ENCODE data around the gene SYVN1.

The SYVN1 gene

DNA sequence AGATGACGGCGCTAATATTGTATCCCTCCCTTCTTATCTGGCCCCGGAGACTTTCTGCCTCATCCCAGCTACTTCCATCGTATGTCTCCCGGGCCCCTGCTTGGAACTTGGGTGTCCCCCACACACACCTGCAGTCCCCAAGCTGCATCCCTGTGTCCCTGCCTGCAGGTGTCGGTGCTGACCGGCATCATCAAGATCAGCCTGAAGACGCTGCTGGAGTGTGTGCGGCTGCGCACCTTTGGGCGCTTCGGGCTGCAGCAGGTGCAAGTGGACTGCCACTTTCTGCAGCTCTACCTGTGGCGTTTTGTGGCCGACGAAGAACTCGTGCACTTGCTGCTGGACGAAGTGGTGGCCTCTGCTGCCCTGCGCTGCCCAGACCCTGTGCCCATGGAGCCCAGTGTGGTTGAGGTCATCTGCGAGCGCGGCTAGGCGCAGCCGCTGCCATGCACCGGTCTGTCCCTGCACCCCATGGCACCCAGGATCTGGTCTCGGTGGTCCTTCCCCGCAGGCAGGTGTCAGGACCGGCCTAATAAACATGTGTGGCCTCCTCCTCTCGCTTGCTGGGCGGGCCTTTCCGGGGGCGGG lies 23.1 kb downstream of the SYVN1 start:
- no peak for DNase-seq

- DNase-seq, result peak; percentile 91
Measured at GRCh38 chr11:65110354-65110861, 23.9 kb downstream of the SYVN1 start.

DNA sequence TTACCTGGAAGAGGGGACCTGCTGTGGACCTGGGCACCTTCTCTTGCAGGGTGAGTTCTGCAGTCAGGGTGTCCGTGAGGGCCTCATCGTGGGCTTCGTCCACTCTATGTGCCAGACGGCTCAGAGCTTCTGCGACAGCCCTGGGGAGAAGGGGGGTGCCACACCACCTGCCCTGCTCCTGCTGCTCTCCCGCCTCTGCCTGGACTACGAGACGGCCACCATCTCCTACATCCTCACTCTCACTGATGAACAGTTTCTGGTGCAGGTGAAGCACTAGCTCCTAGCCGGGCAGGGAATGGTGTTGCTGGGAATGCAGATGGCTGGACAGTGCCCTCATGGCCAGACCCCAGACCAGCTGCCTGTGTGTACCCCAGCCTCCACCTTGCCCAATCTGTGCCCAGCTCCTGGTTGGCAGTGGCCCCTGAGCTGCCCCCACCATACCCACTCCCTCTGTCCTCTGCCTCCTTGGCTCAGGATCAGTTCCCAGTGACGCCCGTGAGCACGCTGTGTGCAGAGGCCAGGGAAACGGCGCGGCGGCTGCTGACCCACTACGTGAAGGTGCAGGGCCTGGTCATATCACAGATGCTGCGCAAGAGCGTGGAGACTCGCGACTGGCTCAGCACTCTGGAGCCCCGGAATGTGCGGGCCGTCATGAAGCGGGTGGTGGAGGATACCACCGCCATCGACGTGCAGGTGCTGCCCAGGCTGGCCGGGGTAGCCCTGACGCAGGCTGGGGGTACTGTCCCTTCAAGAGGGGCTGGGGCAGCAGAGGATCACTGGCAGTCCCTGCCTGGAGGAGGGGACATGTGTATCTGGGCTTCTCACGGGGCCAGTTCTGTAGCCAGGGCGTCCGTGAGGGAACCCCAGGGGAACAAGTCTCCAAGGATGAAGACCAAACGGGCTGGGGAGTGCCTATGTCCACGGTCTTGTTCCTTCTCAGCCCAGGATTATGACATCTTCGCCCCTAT lies 24.8 kb downstream of the SYVN1 start:
- DNase-seq, result no peak

DNA sequence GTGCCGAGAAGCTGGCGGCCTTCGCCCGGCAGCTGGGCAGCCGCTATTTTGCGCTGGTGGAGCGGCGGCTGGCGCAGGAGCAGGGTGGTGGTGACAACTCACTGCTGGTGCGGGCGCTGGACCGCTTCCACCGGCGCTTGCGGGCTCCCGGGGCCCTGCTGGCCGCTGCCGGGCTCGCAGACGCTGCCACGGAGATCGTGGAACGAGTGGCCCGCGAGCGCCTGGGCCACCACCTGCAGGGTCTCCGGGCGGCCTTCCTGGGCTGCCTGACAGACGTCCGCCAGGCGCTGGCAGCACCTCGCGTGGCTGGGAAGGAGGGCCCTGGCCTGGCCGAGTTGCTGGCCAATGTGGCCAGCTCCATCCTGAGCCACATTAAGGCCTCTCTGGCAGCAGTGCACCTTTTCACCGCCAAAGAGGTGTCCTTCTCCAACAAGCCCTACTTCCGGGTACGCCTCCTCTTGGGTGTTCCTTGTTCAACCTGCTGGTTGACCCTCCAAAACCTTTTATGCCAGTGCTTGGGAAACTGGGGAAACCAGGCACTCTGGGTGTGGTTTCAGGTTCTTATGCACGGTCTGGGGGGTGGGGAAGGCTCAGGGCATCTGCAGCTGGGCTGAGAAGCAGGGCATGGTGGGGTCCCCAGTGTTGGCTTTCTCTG lies 25.7 kb downstream of the SYVN1 start:
- no peak for DNase-seq

GRCh38 chr11:65107751-65108468 lies 26.4 kb downstream of the SYVN1 start:
- no peak for DNase-seq

- DNase-seq, result no peak
Measured at GRCh38 chr11:65107078-65107477, 27.2 kb downstream of the SYVN1 start.

GRCh38 chr11:65104628-65105027 lies 29.7 kb downstream of the SYVN1 start:
- no peak for DNase-seq

GRCh38 chr11:65103476-65103875 lies 30.8 kb downstream of the SYVN1 start:
- no peak for DNase-seq

DNA sequence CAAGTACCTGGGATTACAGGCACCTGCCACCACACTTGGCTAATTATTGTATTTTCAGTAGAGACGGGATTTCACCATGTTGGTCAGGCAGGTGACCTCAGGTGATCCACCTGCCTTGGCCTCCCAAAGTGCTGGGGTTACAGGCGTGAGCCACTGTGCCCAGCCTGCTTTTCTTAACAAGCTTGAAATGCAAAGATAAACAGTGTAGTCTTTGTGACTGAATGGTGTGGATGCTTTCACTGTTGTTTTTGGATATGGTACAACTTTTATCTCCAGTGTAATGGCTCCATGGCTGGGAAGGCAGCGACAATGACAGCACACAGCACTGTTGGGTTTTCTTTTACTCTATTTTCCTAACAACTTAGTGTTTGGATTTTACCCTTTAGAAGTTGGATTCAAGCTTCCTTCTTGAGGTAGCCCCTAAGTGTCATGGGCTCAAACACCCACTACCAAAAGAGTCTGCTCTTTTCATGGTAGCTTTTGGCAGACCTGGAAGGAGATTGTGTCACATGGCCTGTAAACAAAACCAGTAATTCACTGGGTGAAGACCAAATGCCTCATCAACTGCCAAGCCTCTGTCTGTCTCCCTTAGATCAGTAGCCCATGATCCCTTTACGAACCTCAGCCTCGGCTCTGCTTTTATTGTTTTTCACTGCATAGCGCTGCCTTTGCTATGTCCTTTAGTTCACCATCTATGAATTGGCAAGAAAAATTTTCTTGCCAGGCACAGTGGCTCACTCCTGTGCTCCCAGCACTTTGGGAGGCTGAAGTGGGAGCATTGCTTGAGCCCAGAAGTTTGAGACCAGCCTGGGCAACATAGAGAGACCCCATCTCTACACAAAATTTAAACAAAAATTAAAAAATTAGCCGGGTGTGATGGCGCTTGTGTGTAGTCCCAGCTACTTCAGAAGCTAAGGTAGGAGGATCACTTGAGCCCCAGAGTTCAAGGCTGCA lies 31.9 kb downstream of the SYVN1 start:
- no peak for DNase-seq

DNA sequence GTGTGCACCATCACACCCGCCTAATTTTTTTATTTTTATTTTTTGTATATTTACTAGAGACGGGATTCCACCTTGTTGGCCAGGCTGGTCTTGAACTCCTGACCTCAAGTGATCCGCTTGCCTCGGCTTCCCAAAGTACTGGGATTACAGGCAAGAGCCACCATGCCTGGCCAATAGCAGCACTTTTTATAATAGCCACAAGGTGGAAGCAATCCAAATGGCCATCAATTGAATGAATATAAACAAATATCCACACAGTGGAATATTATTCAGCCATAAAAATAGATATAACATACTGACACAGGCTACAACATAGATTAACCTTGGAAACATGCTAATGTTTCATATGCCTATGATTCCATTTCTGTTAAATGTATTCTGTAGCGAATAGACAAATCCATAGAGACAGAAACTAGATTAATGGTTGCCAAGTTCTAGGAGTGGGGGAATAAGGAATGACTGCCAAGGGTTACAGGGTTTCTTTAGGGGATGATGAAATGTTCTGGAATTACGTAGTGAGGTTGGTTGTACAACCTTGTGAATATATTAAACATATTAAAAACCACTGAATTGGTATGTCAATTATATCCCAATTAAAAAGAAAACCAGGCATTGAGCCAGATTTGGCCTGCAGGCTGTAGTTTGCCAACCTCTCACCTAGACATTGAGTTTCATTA lies 33.5 kb downstream of the SYVN1 start:
- no peak for DNase-seq

GRCh38 chr11:65096926-65097325 lies 37.4 kb downstream of the SYVN1 start:
- DNase-seq, result no peak

DNA sequence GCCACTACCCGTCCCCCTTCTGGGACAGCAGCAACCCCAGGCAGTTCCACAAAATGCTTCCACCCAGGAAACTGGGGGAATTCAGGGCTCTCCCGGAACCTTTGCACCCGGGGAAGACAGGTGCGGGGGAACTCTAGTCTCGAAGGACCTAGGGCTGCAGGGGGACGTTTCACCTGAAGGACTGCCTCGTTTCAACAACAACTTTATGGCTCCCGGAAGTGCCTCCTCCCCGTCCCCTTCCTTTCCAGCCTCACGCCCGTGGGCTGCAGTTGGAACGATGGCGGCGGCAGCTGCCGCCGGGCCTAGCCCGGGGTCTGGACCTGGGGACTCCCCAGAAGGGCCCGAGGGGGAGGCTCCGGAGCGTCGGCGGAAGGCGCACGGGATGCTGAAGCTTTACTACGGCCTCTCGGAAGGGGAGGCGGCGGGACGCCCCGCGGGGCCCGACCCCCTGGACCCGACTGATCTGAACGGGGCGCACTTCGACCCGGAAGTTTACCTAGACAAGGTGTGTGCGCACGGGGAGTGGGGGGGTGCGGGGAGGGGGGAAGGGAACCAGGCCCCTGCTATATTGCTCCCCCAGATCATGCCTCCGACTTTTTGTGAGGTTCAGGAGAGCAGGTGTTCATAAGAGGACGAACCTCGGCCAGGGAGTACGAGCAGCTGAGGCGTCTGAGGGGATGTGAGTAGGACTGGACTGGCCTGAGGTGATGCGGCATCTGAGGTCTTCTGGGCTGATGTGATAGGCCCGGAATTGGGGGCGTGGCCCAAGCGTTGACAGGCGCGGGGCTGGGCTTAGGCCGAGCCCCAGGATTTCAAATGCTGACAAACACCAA lies 38.1 kb downstream of the SYVN1 start, which contains the start of gene VPS51:
TSS of gene VPS51 (plus strand) at position 241 of the 833 bp plus-strand sequence. CDS start at position 278, 37 bp downstream.
- peak; percentile 98 for DNase-seq

DNA sequence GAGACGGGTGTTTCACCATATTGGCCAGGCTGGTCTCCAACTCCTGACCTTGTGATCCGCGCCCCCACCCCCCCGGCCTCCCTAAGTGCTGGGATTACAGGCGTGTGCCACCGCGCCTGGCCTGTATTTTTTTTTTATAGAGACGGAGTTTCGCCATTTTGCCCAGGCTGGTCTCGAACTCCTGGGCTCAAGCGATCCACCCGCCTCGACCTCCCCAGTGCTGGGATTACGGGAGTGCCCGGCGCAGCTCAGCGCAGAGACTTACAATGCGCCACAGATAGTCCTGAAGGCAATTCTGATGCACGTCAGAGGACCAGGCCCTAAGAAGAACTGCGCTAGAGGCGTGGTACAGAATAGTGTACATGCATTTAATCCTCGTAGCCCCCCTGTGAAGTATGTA lies 38.9 kb downstream of the SYVN1 start:
- no peak for DNase-seq

- no peak for DNase-seq
Measured at GRCh38 chr11:65090628-65091027, 43.7 kb downstream of the SYVN1 start.

GRCh38 chr11:65089621-65090020 lies 44.7 kb downstream of the SYVN1 start:
- DNase-seq, result no peak

- DNase-seq, result no peak
Measured at GRCh38 chr11:65087827-65088226, 46.5 kb downstream of the SYVN1 start.

- DNase-seq, result no peak
Measured at GRCh38 chr11:65087216-65087615, 47.1 kb downstream of the SYVN1 start.

DNA sequence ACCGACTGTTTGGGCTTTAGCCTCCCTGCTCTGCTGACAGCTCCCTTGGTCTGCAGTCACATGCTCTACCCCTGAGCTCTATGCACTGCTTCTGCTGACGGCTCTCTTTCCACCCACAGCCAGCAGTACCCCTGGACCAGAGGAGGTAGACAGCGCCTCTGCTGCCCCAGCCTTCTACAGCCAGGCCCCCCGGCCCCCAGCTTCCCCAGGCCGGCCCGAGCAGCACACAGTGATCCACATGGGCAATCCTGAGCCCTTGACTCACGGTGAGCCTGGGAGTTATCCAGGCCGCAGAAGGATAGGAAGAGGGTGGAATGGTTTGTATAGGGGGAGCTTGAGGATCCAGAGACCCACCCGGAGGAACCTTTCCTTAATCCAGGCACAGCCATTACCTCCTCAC lies 47.5 kb downstream of the SYVN1 start:
- no peak for DNase-seq

DNA sequence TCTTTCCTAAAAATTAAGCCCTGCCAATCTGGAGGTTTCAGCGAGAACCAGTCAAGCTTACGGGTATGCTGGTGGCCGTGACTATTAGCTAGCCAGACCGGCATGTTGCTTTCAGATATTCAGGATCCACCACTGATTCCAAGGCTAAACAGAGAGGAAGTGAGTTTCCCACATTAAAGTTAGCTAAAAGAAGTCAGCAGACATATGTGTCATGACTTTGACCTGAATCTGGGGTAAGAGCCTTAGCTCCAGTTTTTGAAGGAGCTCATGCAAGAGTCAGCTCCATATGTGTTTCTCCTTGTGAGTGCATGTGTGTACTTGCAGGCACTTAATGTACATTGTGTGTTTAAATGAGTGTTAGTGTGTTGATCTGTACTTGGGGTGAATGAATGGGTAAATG lies 48.9 kb downstream of the SYVN1 start:
- DNase-seq, result no peak

Measured in retina (tissue), 1 donor.